Measurements from ENCODE around the gene LMOD1.

- TF ChIP-seq, protein P1, sequence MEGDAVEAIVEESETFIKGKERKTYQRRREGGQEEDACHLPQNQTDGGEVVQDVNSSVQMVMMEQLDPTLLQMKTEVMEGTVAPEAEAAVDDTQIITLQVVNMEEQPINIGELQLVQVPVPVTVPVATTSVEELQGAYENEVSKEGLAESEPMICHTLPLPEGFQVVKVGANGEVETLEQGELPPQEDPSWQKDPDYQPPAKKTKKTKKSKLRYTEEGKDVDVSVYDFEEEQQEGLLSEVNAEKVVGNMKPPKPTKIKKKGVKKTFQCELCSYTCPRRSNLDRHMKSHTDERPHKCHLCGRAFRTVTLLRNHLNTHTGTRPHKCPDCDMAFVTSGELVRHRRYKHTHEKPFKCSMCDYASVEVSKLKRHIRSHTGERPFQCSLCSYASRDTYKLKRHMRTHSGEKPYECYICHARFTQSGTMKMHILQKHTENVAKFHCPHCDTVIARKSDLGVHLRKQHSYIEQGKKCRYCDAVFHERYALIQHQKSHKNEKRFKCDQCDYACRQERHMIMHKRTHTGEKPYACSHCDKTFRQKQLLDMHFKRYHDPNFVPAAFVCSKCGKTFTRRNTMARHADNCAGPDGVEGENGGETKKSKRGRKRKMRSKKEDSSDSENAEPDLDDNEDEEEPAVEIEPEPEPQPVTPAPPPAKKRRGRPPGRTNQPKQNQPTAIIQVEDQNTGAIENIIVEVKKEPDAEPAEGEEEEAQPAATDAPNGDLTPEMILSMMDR (conservative IDR thresholded peaks at IDR 0.05 in 1 of 2, IDR thresholded peaks at IDR 0.05 in 1 of 2; ENCODE audit: low read depth in 1 of 2, low read length in 2 of 2) = no peak
- no peak for TF ChIP-seq EZH2 (IDR thresholded peaks at IDR 0.05; ENCODE audit: low read length, missing control alignments)
Observed at GRCh38 chr1:201947697-201948008, 1.3 kb upstream of the LMOD1 start.

Data from fibroblast of lung (primary cell).